ENCODE data around the gene HOXD13.

GRCh38 chr2:176091329-176092258 lies 927 bp upstream of the HOXD13 start:
- no peak for TF ChIP-seq YY1 (IDR thresholded peaks at IDR 0.05; ENCODE audit: insufficient read depth, insufficient read length)
- no peak for TF ChIP-seq ZNF274 (IDR thresholded peaks at IDR 0.05; ENCODE audit: low read depth, low read length)
